SU-DHL-6 (cell line): ENCODE measurements around the gene DRAM2.

Source experiments
- H2AFZ ChIP-seq: fragments of 200-600 bp; sonication (generic); 2 replicates; pipeline ENCODE4 v1.6.1; 2014; ENCODE audit warnings: low read depth, mild to moderate bottlenecking, moderate library complexity, mixed read lengths, antibody characterized with exemption, low read length; ENCODE audit not compliant: severe bottlenecking
- H3F3A ChIP-seq: fragments of 200-600 bp; shearing (Covaris generic); 2 replicates; pipeline ENCODE4 v1.6.0; 2016; ENCODE audit warnings: antibody characterized with exemption, mild to moderate bottlenecking; ENCODE audit not compliant: insufficient read depth
- H3K27ac ChIP-seq: fragments of 200-600 bp; sonication (generic); 2 replicates; pipeline ENCODE4 v1.5.1; 2016; ENCODE audit warnings: low read depth, mild to moderate bottlenecking, low read length, moderate library complexity, mixed read lengths
- H3K27me3 ChIP-seq: fragments of 200-600 bp; sonication (generic), shearing (Covaris generic); 2 replicates; pipeline ENCODE4 v1.6.0; 2014; ENCODE audit warnings: mild to moderate bottlenecking, low read length
- H3K36me3 ChIP-seq: fragments of 200-600 bp; sonication (generic); 2 replicates; pipeline ENCODE4 v1.6.1; 2014; ENCODE audit warnings: mild to moderate bottlenecking, low read length, mixed read lengths
- H3K4me2 ChIP-seq: fragments of 300-600, 200-600 bp; shearing (Covaris generic), sonication (generic); 2 replicates; pipeline ENCODE4 v1.6.0; 2014; ENCODE audit warnings: low read length, low read depth, mild to moderate bottlenecking; ENCODE audit not compliant: poor library complexity, severe bottlenecking
- H3K4me3 ChIP-seq: fragments of 200-600 bp; sonication (generic); 2 replicates; pipeline ENCODE4 v1.5.1; 2014; ENCODE audit warnings: antibody characterized with exemption, low read length, mild to moderate bottlenecking, mixed read lengths; ENCODE audit not compliant: insufficient read depth, poor library complexity, severe bottlenecking
- H3K79me2 ChIP-seq: fragments of 200-600 bp; sonication (generic); 2 replicates; pipeline ENCODE4 v1.6.1; 2014; ENCODE audit warnings: mild to moderate bottlenecking, low read length, moderate library complexity; ENCODE audit not compliant: insufficient read depth
- H3K9ac ChIP-seq: fragments of 200-600 bp; sonication (generic); 2 replicates; pipeline ENCODE4 v1.7.0; 2014; ENCODE audit warnings: mild to moderate bottlenecking, low read length
- H3K9me2 ChIP-seq: fragments of 200-600 bp; sonication (generic); replicated peaks from 2 replicates; pipeline ENCODE4 v1.6.1; 2014; ENCODE audit warnings: low read length; ENCODE audit not compliant: insufficient read depth
- H3K9me3 ChIP-seq: fragments of 200-600 bp; sonication (generic); 2 replicates; pipeline ENCODE4 v1.6.1; 2014; ENCODE audit warnings: low read length, mixed read lengths; ENCODE audit not compliant: insufficient read depth
- H4K20me1 ChIP-seq: fragments of 200-600 bp; sonication (generic); 2 replicates; pipeline ENCODE4 v1.6.1; 2014; ENCODE audit warnings: low read depth, mild to moderate bottlenecking, antibody characterized with exemption, low read length, moderate library complexity, mixed read lengths
- EZH2phosphoT487 ChIP-seq: fragments of 200-600 bp; sonication (generic), shearing (Covaris generic); conservative IDR thresholded peaks from 2 replicates; pipeline ENCODE4 v1.6.1; 2018; ENCODE audit warnings: mild to moderate bottlenecking, antibody characterized with exemption, low read length, moderate library complexity, mixed read lengths
- TF ChIP-seq, protein P1 (sequence below): fragments of 200-600 bp; sonication (generic); IDR thresholded peaks from one replicate; pipeline ENCODE4 v1.5.1; 2017; ENCODE audit warnings: antibody characterized with exemption, mild to moderate bottlenecking, low read length, moderate library complexity; ENCODE audit not compliant: insufficient read depth, poor library complexity, severe bottlenecking

Gene DRAM2

GRCh38 chr1:111139324-111139955 lies 453 bp downstream of the DRAM2 start:
- Histone ChIP-seq H3K9me2 (no peaks in the 10 kb centered on the region), H3K27ac (peak overlapping the region; percentile 88), H2AFZ (no peak overlapping the region), H3K4me2 (peak overlapping the region; percentile 99), H4K20me1 (no peaks in the 10 kb centered on the region), H3F3A (peaks cover 16% of the 10 kb centered on the region; the same call in 1 of the 2 replicates), H3K36me3 (peaks cover 17% of the 10 kb centered on the region), H3K9me3 (no peaks in the 10 kb centered on the region), H3K4me3 (peak overlapping the region; percentile 91), H3K79me2 (peaks cover 79% of the 10 kb centered on the region), H3K27me3 (no peaks in the 10 kb centered on the region), H3K9ac (peak overlapping the region; percentile 96)
- TF ChIP-seq, protein P1, sequence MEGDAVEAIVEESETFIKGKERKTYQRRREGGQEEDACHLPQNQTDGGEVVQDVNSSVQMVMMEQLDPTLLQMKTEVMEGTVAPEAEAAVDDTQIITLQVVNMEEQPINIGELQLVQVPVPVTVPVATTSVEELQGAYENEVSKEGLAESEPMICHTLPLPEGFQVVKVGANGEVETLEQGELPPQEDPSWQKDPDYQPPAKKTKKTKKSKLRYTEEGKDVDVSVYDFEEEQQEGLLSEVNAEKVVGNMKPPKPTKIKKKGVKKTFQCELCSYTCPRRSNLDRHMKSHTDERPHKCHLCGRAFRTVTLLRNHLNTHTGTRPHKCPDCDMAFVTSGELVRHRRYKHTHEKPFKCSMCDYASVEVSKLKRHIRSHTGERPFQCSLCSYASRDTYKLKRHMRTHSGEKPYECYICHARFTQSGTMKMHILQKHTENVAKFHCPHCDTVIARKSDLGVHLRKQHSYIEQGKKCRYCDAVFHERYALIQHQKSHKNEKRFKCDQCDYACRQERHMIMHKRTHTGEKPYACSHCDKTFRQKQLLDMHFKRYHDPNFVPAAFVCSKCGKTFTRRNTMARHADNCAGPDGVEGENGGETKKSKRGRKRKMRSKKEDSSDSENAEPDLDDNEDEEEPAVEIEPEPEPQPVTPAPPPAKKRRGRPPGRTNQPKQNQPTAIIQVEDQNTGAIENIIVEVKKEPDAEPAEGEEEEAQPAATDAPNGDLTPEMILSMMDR: no peak
- no peak for TF ChIP-seq EZH2phosphoT487

DNA sequence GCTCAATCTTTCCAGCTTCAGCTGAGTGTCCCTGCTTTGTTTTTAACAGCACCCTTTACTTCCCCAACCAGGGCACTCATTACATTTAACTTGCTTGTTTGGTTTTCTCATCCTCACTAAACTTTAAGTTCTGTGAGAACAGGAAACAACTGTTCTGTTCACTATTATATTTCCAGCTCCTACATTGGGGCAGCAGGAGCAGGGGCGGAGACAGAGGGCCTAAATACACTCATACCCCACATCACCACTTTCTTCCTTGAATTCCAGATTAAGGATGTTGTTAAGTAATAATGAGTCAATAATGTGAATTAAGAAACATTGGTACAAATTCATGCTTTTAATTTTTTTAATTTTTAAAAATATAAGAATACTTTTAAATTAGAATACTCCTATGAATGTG lies 6.0 kb downstream of the DRAM2 start:
- Histone ChIP-seq H3K36me3 (peaks cover 21% of the 10 kb centered on the region), H3K4me2 (no peak overlapping the region)
- no peak for TF ChIP-seq EZH2phosphoT487
- TF ChIP-seq, protein P1: no peak

GRCh38 chr1:111131693-111132092 lies 8.2 kb downstream of the DRAM2 start:
- no peak overlapping the region for H3K4me3 ChIP-seq
- peaks cover 10% of the 10 kb centered on the region for H3K79me2 ChIP-seq
- no peaks in the 10 kb centered on the region for H3K9me3 ChIP-seq
- H3F3A ChIP-seq: peaks cover 74% of the 10 kb centered on the region
- no peak overlapping the region for H2AFZ ChIP-seq
- no peaks in the 10 kb centered on the region for H3K27me3 ChIP-seq
- no peak for TF ChIP-seq EZH2phosphoT487
- TF ChIP-seq, protein P1: no peak
- H3K36me3 ChIP-seq: peaks cover 19% of the 10 kb centered on the region
- H3K9me2 ChIP-seq: no peaks in the 10 kb centered on the region
- no peak overlapping the region for H3K9ac ChIP-seq
- peak overlapping the region; percentile 59 for H3K27ac ChIP-seq
- H3K4me2 ChIP-seq: peak overlapping the region; percentile 2
- H4K20me1 ChIP-seq: no peaks in the 10 kb centered on the region

More for the DNA sequence above, 6.0 kb downstream of the DRAM2 start:
- Histone ChIP-seq H3K9me3 (no peaks in the 10 kb centered on the region), H3F3A (peaks cover 56% of the 10 kb centered on the region), H4K20me1 (no peaks in the 10 kb centered on the region), H3K4me3 (no peak overlapping the region), H2AFZ (no peak overlapping the region), H3K27ac (peak overlapping the region; percentile 59), H3K9ac (no peak overlapping the region), H3K79me2 (peaks cover 24% of the 10 kb centered on the region), H3K9me2 (no peaks in the 10 kb centered on the region), H3K27me3 (no peaks in the 10 kb centered on the region)
